Spleen (tissue), 11 donors: Measurements from ENCODE around the gene NKX6-2. TPM values are rescaled to one million over a fixed set of nuclear protein-coding genes. Genes with fewer than 3 reads are reported as not detected.

Source experiments
- DNase-seq: peaks from one replicate; pipeline ENCODE4 v3.0.0-alpha.2; 2020
- H3K27ac ChIP-seq, 8 donors: fragments of 200-600 bp; sonication (generic) in 7 of 8; 1 replicate in 4 of 8; 2 replicates in 4 of 8; pipeline versions ENCODE4 v1.5.0 to v1.8.0; 2016 to 2021; ENCODE audit warnings: inconsistent platforms in 4 of 8, mild to moderate bottlenecking in 4 of 8, moderate library complexity in 1 of 8
- H3K27me3 ChIP-seq, 7 donors: fragments of 200-600 bp; sonication (generic) in 6 of 7; replicated peaks in 1 of 7; 1 replicate in 4 of 7; 2 replicates in 3 of 7; pipeline versions ENCODE4 v1.5.0 to v1.8.0; 2016 to 2021; ENCODE audit warnings: inconsistent platforms in 3 of 7, mild to moderate bottlenecking in 1 of 7
- H3K36me3 ChIP-seq, 6 donors: fragments of 200-600 bp; sonication (generic) in 5 of 6; 1 replicate in 4 of 6; 2 replicates in 2 of 6; pipeline versions ENCODE4 v1.5.0 to v1.8.0; 2016 to 2021; ENCODE audit warnings: inconsistent platforms in 2 of 6
- H3K4me1 ChIP-seq, 6 donors: fragments of 200-600 bp; sonication (generic) in 5 of 6; 1 replicate in 3 of 6; 2 replicates in 3 of 6; pipeline versions ENCODE4 v1.5.0 to v1.8.0; 2016 to 2021; ENCODE audit warnings: inconsistent platforms in 3 of 6
- H3K4me3 ChIP-seq, 8 donors: fragments of 200-600 bp; sonication (generic) in 7 of 8; 1 replicate in 4 of 8; 2 replicates in 4 of 8; pipeline versions ENCODE4 v1.5.0 to v1.8.0; 2016 to 2021; ENCODE audit warnings: inconsistent platforms in 4 of 8, mild to moderate bottlenecking in 4 of 8, moderate library complexity in 2 of 8
- H3K9me3 ChIP-seq, 8 donors: fragments of 200-600 bp; sonication (generic) in 7 of 8; 1 replicate in 4 of 8; 2 replicates in 4 of 8; pipeline versions ENCODE4 v1.5.0 to v1.8.0; 2016 to 2021; ENCODE audit warnings: inconsistent platforms in 4 of 8
- POLR2A ChIP-seq, 3 donors: fragments of 450-650 bp; IDR thresholded peaks; one replicate each; pipeline ENCODE4 v1.5.1; 2017; ENCODE audit warnings: antibody characterized with exemption in 3 of 3, mild to moderate bottlenecking in 1 of 3
- POLR2AphosphoS5 ChIP-seq, 3 donors: sonication (generic); formaldehyde crosslinking; IDR thresholded peaks; one replicate each; pipeline ENCODE4 v1.5.1; 2017; ENCODE audit warnings: antibody characterized with exemption in 3 of 3
- whole genome bisulfite sequencing, 5 donors: extraction: QIAGEN DNeasy Blood & Tissue Kit in 3 of 5; methylation state at CpG; one replicate each; pipeline versions ENCODE4 v1.1.5 to v1.1.7; 2013 to 2018; 5-methylcytosine and 5-hydroxymethylcytosine counted together
- intact Hi-C: fragments of 100-400 bp; cut with DNase I; formaldehyde crosslinking; loops from one replicate; pipeline ENCODE4 v1.15.0; 2023; ENCODE audit warnings: low total_unique reads
- polyA plus RNA-seq, 3 donors: library from polyadenylated mRNA; stranded (reverse); fragments of 200-250 nt; gene quantifications; one replicate each; pipeline ENCODE4 v1.2.1, GENCODE V29; 2013
- total RNA-seq, 7 donors: library from RNA; depleted of rRNA in 3 of 7; stranded (reverse); fragments of >200 nt in 3 of 7; fragmentation: NEBNext Ultra II Directional in 4 of 7; extraction: Animal tissue kit (Norgen Biotek cat#: 25700) in 4 of 7; gene quantifications; one replicate each; pipeline versions ENCODE4 v1.1.0 to v1.2.1, GENCODE V29; 2016 to 2021
- TF ChIP-seq, protein P1 (sequence below), 11 experiments: fragments of 200-600 bp in 7 of 11; fragments of 450-650 bp in 4 of 11; sonication (generic) in 4 of 11; IDR thresholded peaks in 8 of 11; conservative IDR thresholded peaks in 3 of 11; 1 replicate in 7 of 11; 2 replicates in 4 of 11; pipeline versions ENCODE4 v1.4.0 to v1.8.0; 2016 to 2021; ENCODE audit warnings: antibody characterized with exemption in 11 of 11, inconsistent platforms in 4 of 11, mild to moderate bottlenecking in 1 of 11
- donor health status: healthy with polysubstance abuse.
- donor health status: DM: no; HTN: no; CAD: no; lungs with moderate emphysema.
- donor health status: DM: no; HTN: no; CAD: no.
- donor health status: Bipolar disorder and iron deficiency.
- donor health status: healthy.
- donor health status: DM: no; HTN: no; CAD: no.
- donor health status: DM: yes; HTN: yes; CAD: no.

NKX6-2 gene
- total and polyA plus RNA-seq, 10 donors: 0.03 to 0.08 TPM; not detected in 8

DNA sequence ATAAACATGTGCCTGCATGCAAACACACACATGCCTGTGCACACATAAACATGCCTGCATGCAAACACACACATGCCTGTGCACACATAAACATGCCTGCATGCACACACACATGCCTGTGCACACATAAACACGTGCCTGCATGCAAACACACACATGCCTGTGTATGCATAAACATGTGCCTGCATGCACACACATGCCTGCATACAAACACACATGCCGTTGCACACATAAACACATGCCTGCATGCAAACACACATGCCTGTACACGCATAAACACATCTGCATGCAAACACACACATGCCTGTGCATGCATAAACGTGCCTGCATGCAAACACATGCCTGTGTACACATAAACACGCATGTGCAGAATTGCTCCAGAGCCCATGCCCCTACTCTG, 22.4 kb downstream of the NKX6-2 start:
- Histone ChIP-seq H3K36me3 (peaks cover 0 to 78% (median 28%) of the 10 kb centered on the region in 6 donors), H3K4me1 (peaks cover 0 to 6% (median 0%) of the 10 kb centered on the region in 6 donors), H3K9me3 (no peaks in the 10 kb centered on the region), H3K27me3 (no peaks in the 10 kb centered on the region), H3K4me3 (no peak overlapping the region), H3K27ac (no peak overlapping the region)
- 86 to 100% (median 95%) methylated on average over 1 to 5 of the region's 5 CpGs for WGBS, 5 donors
- no peak for DNase-seq
- intact Hi-C loops: no loop called here
- TF ChIP-seq POLR2A (IDR thresholded peaks at IDR 0.05): no peak

DNA sequence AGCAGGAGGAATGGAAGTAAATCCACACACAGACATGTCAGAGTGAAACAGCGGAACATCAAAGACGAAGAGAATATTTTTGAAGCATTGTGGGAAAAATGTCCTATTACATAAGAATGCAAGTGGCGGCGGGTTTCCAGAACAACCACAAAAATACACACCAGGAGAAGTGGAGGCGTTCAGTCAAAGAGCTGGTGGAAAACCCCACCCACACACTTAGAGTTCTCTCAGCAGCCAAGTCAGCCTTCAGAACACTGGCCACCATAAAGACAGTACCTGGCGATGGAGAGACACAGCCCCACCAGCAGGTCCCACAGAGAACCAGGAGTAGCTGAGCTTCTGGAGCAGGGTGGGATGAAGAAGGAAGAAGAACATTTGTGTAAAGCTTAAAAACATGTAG, 23.7 kb downstream of the NKX6-2 start:
- 65 to 81% (median 77%) methylated on average over 6 of the region's 6 CpGs for WGBS, 5 donors
- intact Hi-C loops: no loop called here
- DNase-seq: no peak
- no peak overlapping the region for H3K4me3 ChIP-seq
- TF ChIP-seq POLR2AphosphoS5 (IDR thresholded peaks at IDR 0.05): no peak
- no peak for TF ChIP-seq POLR2A (IDR thresholded peaks at IDR 0.05)
- TF ChIP-seq, protein P1, sequence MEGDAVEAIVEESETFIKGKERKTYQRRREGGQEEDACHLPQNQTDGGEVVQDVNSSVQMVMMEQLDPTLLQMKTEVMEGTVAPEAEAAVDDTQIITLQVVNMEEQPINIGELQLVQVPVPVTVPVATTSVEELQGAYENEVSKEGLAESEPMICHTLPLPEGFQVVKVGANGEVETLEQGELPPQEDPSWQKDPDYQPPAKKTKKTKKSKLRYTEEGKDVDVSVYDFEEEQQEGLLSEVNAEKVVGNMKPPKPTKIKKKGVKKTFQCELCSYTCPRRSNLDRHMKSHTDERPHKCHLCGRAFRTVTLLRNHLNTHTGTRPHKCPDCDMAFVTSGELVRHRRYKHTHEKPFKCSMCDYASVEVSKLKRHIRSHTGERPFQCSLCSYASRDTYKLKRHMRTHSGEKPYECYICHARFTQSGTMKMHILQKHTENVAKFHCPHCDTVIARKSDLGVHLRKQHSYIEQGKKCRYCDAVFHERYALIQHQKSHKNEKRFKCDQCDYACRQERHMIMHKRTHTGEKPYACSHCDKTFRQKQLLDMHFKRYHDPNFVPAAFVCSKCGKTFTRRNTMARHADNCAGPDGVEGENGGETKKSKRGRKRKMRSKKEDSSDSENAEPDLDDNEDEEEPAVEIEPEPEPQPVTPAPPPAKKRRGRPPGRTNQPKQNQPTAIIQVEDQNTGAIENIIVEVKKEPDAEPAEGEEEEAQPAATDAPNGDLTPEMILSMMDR (IDR thresholded peaks at IDR 0.05 in 8 of 11, conservative IDR thresholded peaks at IDR 0.05 in 3 of 11): no peak
- peaks cover 0 to 78% (median 30%) of the 10 kb centered on the region in 6 donors for H3K36me3 ChIP-seq
- H3K27me3 ChIP-seq: no peaks in the 10 kb centered on the region
- peaks cover 0 to 6% (median 0%) of the 10 kb centered on the region in 6 donors for H3K4me1 ChIP-seq
- H3K27ac ChIP-seq: no peak overlapping the region
- H3K9me3 ChIP-seq: no peaks in the 10 kb centered on the region

DNA sequence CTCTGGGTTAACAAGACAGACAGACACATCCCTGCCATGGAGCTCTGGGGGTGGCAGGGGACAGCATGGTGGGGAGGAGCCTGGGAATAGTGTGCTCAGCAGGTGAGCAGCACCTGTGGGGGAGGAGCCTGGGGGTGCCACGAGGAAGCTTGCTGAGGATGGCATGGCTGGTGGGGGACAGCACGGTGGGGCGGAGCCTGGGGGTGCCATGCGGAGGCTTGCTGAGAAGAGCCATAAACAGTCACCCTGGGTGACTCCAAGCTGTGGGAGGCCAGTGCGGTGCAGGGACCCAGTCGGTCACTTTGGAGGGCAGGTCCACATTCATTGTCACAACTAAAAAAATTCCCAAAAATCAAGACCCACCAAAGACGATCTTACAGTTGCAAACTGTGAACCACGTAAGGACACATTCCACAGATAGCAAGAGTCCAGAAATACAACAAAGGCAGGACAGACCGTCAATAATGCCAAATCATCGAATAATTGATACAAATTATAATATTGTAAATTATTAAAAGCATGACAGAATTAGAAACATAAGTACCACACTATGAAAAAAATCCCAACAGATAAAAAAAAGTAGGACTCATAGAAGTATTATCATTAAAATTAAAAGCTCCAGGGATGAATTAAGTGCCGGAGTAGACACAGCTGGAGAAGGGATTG, 24.4 kb downstream of the NKX6-2 start:
- Histone ChIP-seq H3K4me3 (no peak overlapping the region), H3K9me3 (no peaks in the 10 kb centered on the region), H3K36me3 (peaks cover 0 to 82% (median 34%) of the 10 kb centered on the region in 6 donors), H3K4me1 (peaks cover 0 to 6% (median 0%) of the 10 kb centered on the region in 6 donors), H3K27me3 (no peaks in the 10 kb centered on the region), H3K27ac (no peak overlapping the region)
- intact Hi-C loops: no loop called here
- WGBS, 5 donors: 94 to 98% (median 96%) methylated on average over 11 of the region's 11 CpGs
- TF ChIP-seq POLR2A (IDR thresholded peaks at IDR 0.05) (no peak), POLR2AphosphoS5 (IDR thresholded peaks at IDR 0.05) (no peak)
- TF ChIP-seq, protein P1 (IDR thresholded peaks at IDR 0.05 in 8 of 11, conservative IDR thresholded peaks at IDR 0.05 in 3 of 11): no peak
- DNase-seq: no peak

DNA sequence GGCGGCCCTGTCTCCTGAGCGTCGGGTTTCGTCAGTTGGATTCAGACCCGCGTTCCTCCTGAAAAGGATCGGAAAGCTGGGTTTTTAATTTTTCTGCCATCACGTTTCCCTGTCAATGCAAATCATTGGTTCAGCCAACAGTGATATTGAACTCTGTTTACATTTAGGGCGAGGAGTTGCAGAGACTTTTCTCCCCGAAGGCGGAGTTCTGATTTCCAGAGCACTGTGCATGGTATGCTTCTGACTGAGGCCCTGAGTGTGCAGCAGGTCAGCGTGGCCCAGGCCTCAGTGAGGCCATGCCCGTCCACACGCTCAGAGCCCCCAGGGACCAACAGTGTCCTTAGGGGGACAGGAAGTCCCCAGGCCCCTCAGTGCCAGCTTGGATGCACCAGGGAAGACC, 27.1 kb downstream of the NKX6-2 start:
- Histone ChIP-seq H3K4me1 (peaks cover 0 to 3% (median 0%) of the 10 kb centered on the region in 6 donors), H3K9me3 (no peaks in the 10 kb centered on the region), H3K4me3 (no peak overlapping the region), H3K36me3 (peaks cover 0 to 92% (median 48%) of the 10 kb centered on the region in 6 donors), H3K27me3 (no peaks in the 10 kb centered on the region), H3K27ac (no peak overlapping the region)
- intact Hi-C loops: no loop called here
- WGBS, 5 donors: 94 to 99% (median 96%) methylated on average over 13 to 14 of the region's 14 CpGs
- DNase-seq: no peak
- TF ChIP-seq, protein P1 (IDR thresholded peaks at IDR 0.05 in 8 of 11, conservative IDR thresholded peaks at IDR 0.05 in 3 of 11): no peak
- TF ChIP-seq POLR2A (IDR thresholded peaks at IDR 0.05): no peak
- TF ChIP-seq POLR2AphosphoS5 (IDR thresholded peaks at IDR 0.05): no peak
